GM12874 (cell line): ENCODE results near the gene TRIM33.

Source experiments
- CTCF ChIP-seq: IDR thresholded peaks from 2 replicates; pipeline ENCODE4 v1.5.1; 2011; ENCODE audit warnings: low read depth, mild to moderate bottlenecking, control low read depth, low read length, moderate library complexity; ENCODE audit not compliant: insufficient read depth

The TRIM33 gene

GRCh38 chr1:114466334-114467014, 44.5 kb downstream of the TRIM33 start:
- no peak for TF ChIP-seq CTCF

- TF ChIP-seq CTCF = no peak
Observed at GRCh38 chr1:114462963-114463362, 48.0 kb downstream of the TRIM33 start.

- TF ChIP-seq CTCF = no peak
Observed at GRCh38 chr1:114462341-114462740, 48.7 kb downstream of the TRIM33 start.

GRCh38 chr1:114458237-114458777, 52.7 kb downstream of the TRIM33 start:
- TF ChIP-seq CTCF = no peak

- no peak for TF ChIP-seq CTCF
Observed at GRCh38 chr1:114457675-114458236, 53.2 kb downstream of the TRIM33 start.

GRCh38 chr1:114456586-114456985, 54.4 kb downstream of the TRIM33 start:
- no peak for TF ChIP-seq CTCF

- TF ChIP-seq CTCF = no peak
Observed at GRCh38 chr1:114455102-114455785, 55.8 kb downstream of the TRIM33 start.
